GM06990 (cell line): ENCODE measurements around the gene ARMC5.
"Not testable (repeated sequence)": the region's sequence is repeated elsewhere in the genome, so short reads cannot be mapped to it uniquely, and the experiment has no call there.

Experiments used
- DNase-seq: peaks from one replicate; pipeline ENCODE4 v3.0.0-alpha.2; 2011; ENCODE audit not compliant: insufficient read length; ENCODE audit errors: extremely low read depth
- H3K27me3 ChIP-seq: replicated peaks from 2 replicates; pipeline ENCODE4 v1.6.0; 2011; ENCODE audit warnings: low read length; ENCODE audit not compliant: control insufficient read depth, insufficient read depth
- H3K36me3 ChIP-seq: 2 replicates; pipeline ENCODE4 v1.5.1; 2011; ENCODE audit warnings: low read length; ENCODE audit not compliant: control insufficient read depth, insufficient read depth
- H3K4me3 ChIP-seq: replicated peaks from 2 replicates; pipeline ENCODE4 v1.5.1; 2011; ENCODE audit warnings: low read depth, mild to moderate bottlenecking, control low read depth, low read length
- TF ChIP-seq, protein P1 (sequence below): IDR thresholded peaks from 2 replicates; pipeline ENCODE4 v1.5.1; 2011; ENCODE audit warnings: low read length, control low read depth, mild to moderate bottlenecking, inconsistent platforms; ENCODE audit not compliant: insufficient read depth, poor library complexity, severe bottlenecking

ARMC5 gene

DNA sequence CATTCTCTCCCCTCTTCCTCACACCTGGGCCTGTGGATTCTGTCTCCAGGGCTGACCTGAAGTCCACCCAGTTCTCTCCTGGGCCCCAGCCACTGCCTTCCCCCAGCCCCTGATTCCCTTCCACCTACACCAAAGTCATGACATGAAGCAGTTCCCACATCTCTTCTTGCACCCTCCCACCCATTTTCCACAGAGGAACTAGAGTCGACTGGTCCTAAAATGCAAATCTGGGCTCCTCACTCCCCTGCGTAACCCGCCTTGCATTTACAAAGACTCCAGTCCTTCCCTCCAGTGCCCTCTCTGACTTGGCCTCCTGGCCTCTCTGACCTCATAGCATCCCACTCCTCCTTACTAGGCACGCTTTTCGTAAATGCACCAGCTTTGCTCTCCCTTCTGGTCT is 45.9 kb upstream of the ARMC5 start:
- TF ChIP-seq, protein P1, sequence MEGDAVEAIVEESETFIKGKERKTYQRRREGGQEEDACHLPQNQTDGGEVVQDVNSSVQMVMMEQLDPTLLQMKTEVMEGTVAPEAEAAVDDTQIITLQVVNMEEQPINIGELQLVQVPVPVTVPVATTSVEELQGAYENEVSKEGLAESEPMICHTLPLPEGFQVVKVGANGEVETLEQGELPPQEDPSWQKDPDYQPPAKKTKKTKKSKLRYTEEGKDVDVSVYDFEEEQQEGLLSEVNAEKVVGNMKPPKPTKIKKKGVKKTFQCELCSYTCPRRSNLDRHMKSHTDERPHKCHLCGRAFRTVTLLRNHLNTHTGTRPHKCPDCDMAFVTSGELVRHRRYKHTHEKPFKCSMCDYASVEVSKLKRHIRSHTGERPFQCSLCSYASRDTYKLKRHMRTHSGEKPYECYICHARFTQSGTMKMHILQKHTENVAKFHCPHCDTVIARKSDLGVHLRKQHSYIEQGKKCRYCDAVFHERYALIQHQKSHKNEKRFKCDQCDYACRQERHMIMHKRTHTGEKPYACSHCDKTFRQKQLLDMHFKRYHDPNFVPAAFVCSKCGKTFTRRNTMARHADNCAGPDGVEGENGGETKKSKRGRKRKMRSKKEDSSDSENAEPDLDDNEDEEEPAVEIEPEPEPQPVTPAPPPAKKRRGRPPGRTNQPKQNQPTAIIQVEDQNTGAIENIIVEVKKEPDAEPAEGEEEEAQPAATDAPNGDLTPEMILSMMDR, result no peak
- H3K36me3 ChIP-seq, result no peaks in the 10 kb centered on the region
- no peaks in the 10 kb centered on the region; the same call in 1 of the 2 replicates for H3K27me3 ChIP-seq
- DNase-seq, result no peak
- no peak overlapping the region for H3K4me3 ChIP-seq

DNA sequence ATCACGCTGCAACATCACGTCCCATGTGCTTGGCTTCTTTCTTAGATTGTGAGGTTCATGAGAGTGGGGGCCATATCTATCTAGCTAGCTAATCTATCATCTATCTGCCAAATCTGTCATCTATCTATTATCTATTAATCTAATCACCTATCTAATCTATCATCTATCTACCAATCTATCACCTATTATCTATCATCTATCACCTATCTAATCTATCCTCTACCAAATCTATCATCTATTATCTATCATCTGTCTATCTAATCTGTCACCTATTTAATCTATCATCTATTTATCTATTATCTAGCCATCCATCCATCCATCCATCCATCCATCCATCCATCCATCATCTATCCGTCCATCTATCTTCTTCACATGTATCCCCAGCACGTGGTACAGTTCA is 45.4 kb upstream of the ARMC5 start:
- Histone ChIP-seq H3K4me3 (no peak overlapping the region), H3K27me3 (no peaks in the 10 kb centered on the region; the same call in 1 of the 2 replicates), H3K36me3 (no peaks in the 10 kb centered on the region)
- TF ChIP-seq, protein P1, result no peak
- DNase-seq, result no peak

DNA sequence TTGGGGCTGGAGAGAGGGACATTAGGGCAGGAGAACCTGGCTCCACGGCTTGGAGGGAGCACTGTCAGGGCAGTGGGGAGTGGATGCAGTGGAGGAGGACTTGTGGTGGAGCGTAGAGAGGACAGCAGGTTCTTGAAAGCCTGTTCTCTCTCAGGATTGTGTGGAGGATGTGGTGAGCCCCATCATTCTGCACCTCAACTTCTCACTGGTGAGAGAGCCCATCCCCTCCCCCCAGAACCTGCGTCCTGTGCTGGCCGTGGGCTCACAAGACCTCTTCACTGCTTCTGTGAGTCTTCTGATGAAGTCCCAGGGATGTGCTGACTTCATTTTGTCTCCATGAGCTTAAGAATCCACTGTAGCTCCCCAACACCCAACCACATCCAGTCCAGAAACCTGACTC is 44.6 kb upstream of the ARMC5 start:
- DNase-seq, result no peak
- H3K4me3 ChIP-seq, result no peak overlapping the region
- H3K36me3 ChIP-seq, result no peaks in the 10 kb centered on the region
- H3K27me3 ChIP-seq, result no peaks in the 10 kb centered on the region; the same call in 1 of the 2 replicates
- TF ChIP-seq, protein P1, result no peak

DNA sequence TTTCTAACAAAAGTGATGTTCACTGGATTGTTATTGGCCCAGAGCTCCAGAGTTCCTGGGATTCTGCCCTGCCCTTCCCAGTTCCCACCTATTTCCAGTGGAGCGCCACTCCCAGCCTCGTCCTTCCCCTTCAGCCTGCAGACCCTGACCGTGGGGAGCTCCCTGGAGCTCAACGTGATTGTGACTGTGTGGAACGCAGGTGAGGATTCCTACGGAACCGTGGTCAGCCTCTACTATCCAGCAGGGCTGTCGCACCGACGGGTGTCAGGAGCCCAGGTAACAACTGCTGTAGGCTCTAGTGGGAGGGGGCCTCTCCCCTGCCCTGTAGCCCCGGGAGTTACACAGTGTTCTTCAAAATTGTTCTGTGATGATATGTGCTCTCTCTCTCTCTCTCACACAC is 42.9 kb upstream of the ARMC5 start:
- no peak overlapping the region for H3K4me3 ChIP-seq
- no peaks in the 10 kb centered on the region; the same call in 1 of the 2 replicates for H3K27me3 ChIP-seq
- TF ChIP-seq, protein P1, result no peak
- H3K36me3 ChIP-seq, result no peaks in the 10 kb centered on the region
- no peak for DNase-seq

DNA sequence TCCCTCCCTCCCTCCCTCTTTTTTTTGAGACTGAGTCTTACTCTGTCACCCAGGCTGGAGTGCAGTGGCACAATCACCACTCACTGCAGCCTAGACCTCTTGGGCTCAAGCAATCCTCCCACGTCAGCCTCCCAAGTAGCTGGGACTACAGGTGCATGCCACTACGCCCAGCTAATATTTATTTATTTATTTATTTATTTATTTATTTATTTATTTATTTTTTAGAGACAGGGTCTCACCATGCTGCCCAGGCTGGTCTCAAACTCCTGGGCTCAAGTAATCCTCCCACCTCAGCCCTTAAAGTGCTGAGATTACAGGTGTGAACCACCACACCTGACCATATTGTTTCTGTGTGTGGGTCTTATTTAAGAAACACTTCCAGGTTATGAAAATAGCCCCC is 42.3 kb upstream of the ARMC5 start:
- not testable (repeated sequence) for DNase-seq, H3K4me3 ChIP-seq, H3K27me3 ChIP-seq, H3K36me3 ChIP-seq

DNA sequence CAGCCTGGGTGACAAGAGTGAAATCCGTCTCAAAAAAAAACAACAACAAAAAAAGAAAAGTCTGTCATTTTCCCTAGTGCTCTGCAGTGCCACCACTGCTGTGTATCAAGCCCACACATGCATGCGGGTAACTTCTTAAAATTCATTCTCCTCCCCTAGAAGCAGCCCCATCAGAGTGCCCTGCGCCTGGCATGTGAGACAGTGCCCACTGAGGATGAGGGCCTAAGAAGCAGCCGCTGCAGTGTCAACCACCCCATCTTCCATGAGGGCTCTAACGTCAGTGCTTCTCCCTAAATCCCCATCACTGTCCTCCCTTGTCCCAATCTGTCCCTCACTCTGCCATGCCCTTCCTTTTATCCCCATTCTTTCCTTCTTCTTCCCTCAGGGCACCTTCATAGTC is 41.4 kb upstream of the ARMC5 start:
- DNase-seq, result no peak
- no peak overlapping the region for H3K4me3 ChIP-seq
- no peaks in the 10 kb centered on the region for H3K36me3 ChIP-seq
- H3K27me3 ChIP-seq, result no peaks in the 10 kb centered on the region
- TF ChIP-seq, protein P1, result no peak
